Endothelial cell of coronary artery (primary cell): ENCODE measurements around the gene POTED. TPM values are rescaled to one million over a fixed set of nuclear protein-coding genes. Genes with fewer than 3 reads are reported as not detected.

ENCODE experiments used
- total RNA-seq: library from RNA; depleted of rRNA; stranded (reverse); fragments of >200 nt; gene quantifications from 2 replicates; pipeline ENCODE4 v1.2.3, GENCODE V29; 2014

The POTED gene
- total RNA-seq: not detected in 2 replicates

DNA sequence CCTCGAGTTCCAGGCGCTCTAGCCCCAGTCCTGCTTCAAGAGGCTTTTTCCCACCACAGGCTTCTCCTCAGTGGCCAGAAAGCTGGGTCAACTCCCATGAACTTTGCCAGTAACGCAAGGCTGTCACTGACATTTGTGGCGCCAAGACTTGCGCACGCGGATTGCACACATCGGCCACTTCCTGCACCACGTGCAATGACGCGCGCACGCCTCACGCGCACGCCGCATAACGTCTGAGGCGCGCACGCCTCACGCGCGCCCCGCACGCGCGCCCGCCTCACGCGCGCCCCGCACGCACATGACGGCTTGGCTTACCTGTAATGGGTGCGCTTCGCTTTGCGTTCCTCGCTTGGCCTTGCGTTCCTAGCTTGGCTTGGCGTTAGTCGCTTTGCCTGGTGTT is at the start of gene POTED:
Gene POTED (plus strand): TSS at position 301 of the 400 bp plus-strand sequence. CDS start 452 bp downstream, outside the sequence.

